HG03432 (cell line): Measurements from ENCODE around the gene PLS3.

Experiments used
- ATAC-seq: cut with Tn5 transposase; IDR thresholded peaks from one replicate; pipeline ENCODE4 v1.9.1; 2021; ENCODE audit warnings: mild to moderate bottlenecking, moderate library complexity; ENCODE audit not compliant: unreplicated experiment

PLS3 gene

GRCh38 chrX:115564243-115564642 is 3.3 kb downstream of the PLS3 start:
- ATAC-seq, result no peak

DNA sequence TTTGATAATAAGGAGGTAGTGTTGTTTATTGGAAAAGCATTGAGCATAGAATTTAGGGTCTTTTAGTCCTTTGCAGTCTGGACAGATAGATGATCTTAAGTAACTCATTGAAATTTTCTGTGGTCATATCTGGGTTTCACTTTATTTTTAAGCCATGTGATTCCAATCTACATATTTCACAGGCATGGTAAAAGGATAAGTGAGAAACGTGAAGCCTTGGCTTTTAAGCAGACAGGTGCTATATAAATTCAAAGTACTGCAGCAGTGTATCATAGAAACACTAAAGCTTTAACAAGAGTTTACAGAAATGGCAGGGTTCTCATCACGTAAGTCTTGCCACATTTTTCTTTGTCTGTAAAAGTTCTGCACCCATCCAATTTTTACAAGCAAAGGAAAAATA is 4.9 kb downstream of the PLS3 start:
- no peak for ATAC-seq

DNA sequence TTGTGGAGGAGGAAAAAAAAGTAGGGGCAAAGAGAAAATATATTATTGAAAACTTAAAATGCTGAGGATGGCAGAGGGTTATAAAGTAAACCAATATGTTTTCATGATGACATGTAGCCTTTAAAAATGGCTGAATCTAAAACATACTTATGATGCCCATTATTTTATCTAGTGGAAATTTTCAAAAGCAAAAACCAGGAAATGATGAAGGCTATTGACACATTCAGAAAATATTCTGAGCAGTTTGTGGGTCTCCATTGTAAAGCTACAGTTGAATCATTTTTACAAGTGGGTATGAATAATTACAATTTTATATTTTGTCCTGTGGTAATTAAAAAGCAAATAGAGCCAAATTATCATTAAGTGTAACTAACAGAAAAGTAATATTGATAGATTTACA is 10.7 kb downstream of the PLS3 start:
- ATAC-seq, result no peak

GRCh38 chrX:115573185-115573584 is 12.2 kb downstream of the PLS3 start:
- no peak for ATAC-seq

- no peak for ATAC-seq
Measured at GRCh38 chrX:115576676-115577075, 15.7 kb downstream of the PLS3 start.

- no peak for ATAC-seq
Measured at GRCh38 chrX:115579327-115579726, 18.4 kb downstream of the PLS3 start.

GRCh38 chrX:115579786-115580294 is 18.9 kb downstream of the PLS3 start:
- no peak for ATAC-seq

- ATAC-seq, result no peak
Measured at GRCh38 chrX:115581759-115582615, 21.0 kb downstream of the PLS3 start.

DNA sequence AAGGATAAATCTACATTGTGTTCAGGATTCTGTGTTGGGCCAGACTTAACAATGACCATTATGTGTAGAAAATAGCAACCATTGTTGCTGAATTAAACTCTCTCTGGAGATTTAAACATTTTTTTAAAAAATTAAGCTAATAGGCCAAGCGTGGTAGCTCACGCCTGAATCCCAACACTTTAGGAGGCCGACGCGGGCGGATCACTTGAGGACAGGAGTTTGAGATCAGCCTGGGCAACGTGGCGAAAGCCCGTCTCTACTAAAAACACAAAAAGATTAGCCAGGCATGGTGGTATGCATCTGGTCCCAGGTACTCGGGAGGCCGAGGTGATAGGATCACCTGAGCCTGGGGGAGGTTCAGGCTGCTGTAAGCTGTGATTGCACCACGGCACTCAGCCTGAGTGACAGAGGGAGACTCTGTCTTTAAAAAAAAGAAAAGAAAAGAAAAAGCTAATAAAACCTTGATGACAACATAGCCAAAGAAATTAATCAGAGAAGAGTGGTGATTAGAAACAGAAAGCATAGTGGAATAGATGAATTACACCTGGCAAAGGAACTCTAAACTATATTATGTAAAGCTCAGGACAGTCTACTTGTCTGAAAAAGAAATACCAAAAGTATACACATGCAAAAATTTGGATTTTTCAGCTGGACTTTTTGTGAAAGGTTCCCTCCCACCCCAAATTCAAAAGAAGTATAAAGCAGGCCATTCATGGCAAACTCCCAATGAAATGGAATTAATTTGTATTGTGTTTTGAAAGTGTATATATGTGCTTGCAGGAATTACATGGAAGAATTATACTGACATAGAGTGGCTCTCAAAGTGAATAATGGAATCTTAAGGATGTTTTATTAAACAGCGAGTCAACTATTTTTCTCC is 21.9 kb downstream of the PLS3 start:
- no peak for ATAC-seq

GRCh38 chrX:115583496-115584004 is 22.6 kb downstream of the PLS3 start:
- ATAC-seq, result no peak

GRCh38 chrX:115584696-115585095 is 23.7 kb downstream of the PLS3 start:
- ATAC-seq, result peak; percentile 75

DNA sequence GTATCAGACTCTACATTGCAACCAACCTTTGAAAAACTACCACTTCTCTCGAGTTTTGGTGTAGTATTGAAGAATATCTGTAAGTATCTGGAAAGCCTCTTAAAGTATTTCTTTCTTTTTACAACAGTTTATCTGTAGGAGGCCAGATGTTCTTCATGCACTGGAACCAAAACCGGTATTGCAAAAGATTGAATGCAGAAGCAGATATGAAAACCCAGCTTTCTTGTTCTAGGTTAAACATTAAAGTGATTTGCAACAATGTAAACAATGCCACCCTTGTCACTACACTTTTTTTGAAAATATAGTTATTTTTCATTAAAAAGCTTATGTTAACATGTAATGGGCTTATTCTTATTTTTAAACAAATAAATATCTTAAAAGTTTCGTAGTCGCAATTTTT is 27.2 kb downstream of the PLS3 start:
- no peak for ATAC-seq

GRCh38 chrX:115589419-115589818 is 28.4 kb downstream of the PLS3 start:
- ATAC-seq, result no peak

- ATAC-seq, result no peak
Measured at GRCh38 chrX:115591420-115591819, 30.4 kb downstream of the PLS3 start.

GRCh38 chrX:115591856-115592842 is 31.2 kb downstream of the PLS3 start:
- no peak for ATAC-seq

DNA sequence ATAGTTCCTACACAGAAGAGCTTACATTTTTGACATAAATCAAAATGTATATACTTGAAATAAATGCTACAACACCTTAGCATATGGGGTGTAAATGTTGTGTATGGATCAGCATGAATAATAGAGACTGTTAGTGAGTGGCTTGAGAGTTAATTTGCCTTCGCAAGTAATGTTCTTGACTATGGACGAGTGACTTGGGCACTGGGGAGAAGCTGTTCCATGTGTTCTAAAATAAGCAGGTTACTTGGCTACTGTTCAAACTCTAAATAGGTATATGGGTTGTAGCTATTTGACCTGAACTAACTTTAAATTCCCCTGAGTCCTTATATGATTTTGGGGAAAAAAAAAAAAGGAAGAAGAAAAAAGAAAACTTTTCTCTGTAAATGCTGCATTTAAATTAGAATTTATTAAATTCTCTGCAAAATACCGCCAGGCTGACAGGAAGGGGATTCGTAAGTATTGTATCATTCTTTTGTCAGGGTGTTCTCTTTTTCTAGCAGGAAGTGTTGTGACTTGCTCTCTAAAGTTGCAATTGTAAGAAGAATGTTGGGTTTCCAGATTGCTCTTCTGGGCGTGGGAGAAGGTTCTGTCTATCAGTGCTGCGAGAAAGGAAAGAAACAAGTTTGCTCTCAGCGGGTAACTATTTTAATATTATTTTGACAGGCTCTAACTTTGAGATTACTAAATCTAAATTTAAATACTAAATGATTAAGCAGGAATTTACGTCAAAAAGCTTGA is 32.2 kb downstream of the PLS3 start:
- no peak for ATAC-seq

GRCh38 chrX:115595049-115595448 is 34.1 kb downstream of the PLS3 start:
- no peak for ATAC-seq

DNA sequence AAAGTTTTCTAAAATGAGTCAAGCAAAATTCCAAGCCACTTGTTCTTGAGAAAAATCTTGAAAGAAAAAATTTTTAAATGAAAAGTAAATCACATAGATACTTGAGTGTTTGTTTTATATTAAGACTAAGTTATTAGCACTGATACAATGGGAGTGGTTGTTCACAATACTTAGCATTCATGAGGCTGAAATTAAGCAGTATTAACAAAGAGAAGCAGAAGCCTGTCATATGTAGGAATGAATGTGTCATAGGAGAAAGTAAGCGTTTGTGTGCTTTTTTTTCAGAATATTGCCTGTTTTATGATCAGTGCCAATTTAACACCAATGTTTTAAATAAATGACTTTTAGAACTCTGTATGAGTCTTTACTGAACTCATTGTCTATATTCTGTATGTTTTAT is 37.6 kb downstream of the PLS3 start:
- ATAC-seq, result no peak

- ATAC-seq, result no peak
Measured at GRCh38 chrX:115602308-115602707, 41.3 kb downstream of the PLS3 start.
